Stimulated activated naive CD4-positive, alpha-beta T cell treated with Interleukin-2 at 50 U/mL for 16 hours (primary cell): Measurements from ENCODE around the gene CIROP.
A peak's percentile ranks its signal among the peaks of the same experiment; 100 is the strongest.

Experiments
- DNase-seq: peaks from one replicate; lab custom pipeline; 2025; lab: John Stamatoyannopoulos, UW

Gene CIROP

DNA sequence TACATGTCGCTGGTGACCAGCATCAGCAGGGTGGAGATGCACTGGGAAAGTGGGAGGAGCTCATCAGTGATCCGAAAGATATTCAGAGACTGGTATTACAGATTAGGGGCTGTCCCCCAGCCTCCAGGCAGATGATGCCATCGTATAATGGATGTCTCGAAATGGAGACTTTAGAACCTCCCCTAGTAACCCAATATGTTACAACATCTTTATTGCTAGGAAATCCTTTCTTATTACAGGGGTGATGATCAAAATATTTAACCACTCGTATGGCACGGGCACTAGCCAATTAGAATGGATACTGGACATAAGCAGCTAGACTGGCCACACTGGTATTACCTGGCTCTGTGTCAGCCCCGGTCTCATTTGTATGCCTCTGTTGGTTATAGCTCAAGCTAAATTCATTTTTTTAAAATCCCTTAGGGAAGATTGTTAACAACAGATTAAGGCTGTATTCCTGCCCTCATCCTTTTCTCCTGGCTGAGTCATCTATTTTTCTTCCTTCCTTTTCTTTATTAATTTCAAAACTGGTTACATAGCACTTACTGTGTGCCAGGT, 25.0 kb upstream of the CIROP start:
- no peak for DNase-seq

DNA sequence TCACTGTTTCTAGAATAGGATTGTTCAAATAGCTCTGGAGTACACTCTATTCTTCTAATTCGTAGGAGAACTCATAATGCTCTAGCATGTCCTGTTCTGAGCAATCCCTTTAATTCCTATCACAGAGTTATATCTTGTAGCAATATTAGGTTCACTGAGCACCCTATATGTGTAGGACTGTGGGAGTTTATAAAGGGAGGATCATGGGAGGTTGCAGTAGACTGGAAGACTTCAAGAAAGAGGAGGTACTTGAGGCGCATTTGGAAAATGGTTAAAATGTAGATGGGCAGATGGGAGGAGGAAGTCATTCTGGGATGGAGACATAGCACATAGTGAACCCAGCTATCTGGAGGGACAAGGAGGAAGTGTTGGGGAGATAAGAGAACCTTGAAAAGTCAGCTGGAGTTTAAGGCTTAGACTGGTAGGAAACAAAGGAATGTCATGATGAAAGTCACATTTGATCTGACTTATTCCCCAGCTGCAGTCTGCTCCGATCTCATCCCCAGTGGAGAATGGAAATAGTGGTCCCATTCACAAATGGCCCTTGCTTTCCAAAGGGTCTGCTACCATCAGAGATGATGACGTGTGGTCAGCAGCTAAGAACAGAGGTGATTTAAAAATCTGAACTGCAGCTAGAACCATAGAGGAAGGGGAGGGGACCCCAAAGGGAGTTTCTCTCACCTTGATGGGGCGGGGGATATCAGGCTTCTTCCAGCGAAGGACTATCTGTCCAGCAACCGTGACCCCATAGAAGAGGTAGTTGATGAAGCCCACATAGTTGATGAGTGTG, 24.4 kb upstream of the CIROP start:
- DNase-seq: no peak

DNA sequence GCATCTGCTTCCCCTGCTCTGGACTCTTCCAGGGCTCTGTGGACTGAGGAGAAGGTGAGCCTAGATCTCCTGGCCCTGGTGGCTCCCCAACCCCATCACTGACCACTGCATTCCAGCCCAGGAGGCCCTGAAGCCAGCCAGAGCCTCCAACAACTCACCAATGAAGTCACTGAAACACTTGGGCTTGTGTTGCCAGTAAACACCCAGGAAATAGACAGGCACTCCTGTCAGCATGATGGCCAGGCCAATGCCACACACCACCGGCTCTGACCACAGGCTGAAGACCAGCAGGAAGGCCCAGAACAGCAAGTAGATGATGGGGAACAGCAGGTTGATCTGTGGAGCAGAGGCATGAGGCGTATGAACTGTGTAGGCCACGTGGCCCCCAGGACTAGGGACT, 23.1 kb upstream of the CIROP start:
- DNase-seq: no peak

DNA sequence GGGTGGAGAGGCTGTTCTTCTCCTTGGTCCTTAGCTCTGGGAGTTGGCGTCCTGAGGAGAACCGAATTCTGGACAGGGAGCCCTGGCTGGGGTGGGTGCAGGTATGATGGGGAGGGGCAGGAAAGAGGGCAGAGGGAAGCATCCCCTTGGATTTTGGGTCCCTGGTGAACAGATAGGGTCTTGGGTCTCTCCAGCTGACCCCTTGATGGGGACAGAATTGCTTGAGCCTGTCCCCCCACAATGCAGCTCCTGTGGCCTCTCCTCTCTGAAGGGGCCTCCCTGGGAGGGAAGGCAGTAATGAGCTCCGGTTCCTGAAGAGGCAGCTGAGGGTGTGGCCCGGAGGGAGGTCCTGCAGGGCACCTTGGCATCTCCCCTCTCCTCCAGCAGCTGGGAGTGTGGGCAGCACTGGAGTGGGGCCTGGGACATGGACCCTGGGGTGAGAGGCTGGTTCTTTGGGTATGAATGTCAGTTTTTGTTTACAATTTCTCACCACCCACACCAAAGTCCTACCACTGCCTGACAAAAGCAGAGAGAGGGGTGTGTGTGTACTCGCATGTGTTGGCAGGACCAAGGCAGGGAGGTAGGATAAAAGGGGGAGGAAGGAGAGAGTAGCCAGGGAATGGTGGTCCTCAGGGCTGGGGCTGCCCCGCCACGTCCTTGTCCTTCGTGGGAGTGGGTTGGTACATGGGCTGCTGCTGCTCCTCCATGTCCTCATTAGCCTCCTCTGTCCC, 21.9 kb upstream of the CIROP start:
- no peak for DNase-seq

DNA sequence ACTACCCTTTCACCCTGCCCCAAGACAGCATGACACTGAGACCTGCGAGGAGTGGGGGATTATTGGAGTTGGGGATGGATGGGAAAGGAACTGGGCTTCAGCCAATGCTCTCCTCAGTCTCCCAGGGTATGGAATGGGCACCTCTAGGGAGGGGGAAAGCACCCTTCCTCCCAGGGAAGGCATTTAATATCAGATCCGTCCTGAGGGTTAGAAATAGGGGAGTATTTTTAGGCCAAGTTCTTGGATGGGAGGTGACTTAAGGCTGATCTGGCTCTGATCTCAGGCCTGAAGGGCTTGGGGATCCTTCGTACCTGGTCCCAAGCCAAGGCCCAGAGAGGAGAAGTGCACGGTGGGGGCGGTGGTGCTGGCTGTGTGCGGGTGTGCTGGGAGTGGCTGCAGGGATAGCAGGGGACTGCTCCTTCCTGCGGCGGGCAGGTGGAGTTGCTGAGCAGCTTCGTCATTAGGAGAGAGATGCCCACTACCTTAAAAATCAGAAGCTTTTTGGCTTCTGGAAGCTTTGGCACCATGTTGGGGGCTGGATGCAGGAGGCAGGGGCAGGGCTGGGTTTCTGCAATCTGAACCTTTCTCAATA, 21.2 kb upstream of the CIROP start:
- DNase-seq: no peak

DNA sequence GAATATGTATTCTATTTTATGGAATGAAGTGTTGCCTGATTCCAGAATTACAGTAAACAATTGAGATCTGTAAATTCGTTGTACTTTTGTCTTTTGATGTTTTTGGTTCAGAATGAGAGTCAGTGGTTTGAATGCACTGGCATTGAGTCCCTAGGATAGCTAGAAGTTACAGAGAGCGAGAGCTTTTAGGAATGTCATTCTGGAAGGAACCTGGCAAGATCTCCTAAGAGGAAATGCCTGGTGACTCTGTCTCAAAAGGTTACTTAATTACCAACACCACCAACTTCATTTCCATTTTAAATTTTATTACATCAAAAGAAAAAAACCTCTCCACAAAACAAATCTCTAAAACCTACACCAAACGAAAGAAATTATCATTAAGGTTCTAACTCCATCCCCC, 20.2 kb upstream of the CIROP start:
- no peak for DNase-seq

DNA sequence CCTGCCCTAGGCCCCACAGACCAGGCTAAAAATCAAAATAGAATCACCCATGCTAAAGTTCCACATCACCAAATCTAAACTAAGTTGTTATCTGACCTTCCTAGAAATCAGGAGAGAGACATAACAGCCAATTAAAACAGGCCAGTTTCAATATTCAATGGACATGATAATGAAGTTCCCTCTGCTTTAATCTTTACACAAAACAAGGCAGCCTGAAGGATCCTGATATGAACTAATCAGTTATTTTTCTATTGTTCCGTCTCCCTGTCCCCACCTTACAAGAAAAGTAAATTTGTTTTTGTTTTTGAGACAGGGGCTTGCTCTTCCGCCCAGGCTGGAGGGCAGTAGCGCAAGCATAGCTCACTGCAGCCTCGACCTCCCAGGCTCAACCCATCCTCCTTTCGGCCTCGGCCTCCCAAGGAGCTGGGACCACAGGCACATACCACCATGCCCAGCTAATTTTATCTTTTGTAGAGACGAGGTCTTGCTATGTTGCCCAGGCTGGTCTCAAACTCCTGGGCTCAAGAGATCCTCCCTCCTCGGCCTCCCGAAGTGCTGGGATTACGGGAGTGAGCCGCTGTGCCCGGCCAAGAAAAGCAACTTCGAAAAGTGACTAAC, 19.7 kb upstream of the CIROP start:
- no peak for DNase-seq

DNA sequence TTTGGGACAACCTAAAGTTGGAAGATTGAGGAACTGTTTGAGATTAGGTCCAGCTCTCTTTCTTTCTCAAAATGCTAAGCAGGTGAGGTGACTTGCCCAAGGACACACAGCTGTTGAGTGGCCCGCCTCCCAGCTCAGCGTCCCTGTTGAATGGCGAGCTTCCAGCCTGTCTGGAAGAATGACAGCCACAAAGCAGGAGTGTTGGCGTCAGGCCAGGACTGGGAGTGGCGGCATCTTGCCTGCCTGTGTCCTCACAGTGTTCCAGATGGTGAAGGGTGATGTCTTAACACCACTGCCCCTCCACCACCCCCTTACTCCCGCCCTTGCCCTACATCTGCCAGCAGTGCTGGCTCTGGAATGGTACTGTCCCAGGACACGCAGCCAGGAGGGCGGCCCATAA, 18.6 kb upstream of the CIROP start:
- DNase-seq: no peak

DNA sequence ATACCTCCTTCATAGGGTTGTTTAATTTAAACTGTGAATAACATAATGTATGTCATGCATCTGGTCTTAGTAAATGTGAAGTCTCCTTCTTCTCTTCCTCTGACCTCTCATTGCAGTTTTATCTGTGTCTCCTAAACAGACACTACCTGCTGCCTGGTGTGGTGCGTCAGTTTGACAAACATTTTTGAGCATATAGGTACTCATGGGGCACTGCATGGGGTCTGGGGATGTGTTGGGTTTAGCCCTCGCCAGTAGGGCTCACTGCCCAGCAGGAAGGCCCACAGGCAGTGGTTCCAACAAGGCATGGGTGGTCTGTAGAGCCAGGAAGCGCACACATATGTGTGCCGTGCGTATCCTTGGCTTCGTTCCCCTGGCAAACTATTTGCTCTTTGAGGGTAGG, 17.3 kb upstream of the CIROP start:
- no peak for DNase-seq

DNA sequence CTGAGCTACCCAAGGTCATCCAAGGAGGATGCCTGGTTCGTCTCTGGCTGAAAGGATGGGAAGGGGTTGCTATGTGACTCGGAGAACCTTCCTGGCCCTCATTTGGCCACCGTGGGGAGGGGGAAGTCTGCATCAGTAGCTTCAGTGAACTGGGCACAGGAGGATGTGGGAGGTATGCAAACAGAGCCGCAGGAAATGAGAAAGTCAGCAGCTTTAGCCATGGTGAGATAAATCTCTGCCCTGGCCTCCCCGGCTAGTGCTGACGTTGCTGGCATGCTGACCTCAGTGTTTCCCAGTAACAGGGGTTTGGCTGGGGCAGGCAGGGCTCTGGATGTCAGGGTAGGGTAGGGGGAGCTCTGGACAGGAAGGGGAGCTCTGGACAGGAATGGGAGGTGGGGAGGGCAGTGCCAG, 16.6 kb upstream of the CIROP start:
- DNase-seq: no peak

DNA sequence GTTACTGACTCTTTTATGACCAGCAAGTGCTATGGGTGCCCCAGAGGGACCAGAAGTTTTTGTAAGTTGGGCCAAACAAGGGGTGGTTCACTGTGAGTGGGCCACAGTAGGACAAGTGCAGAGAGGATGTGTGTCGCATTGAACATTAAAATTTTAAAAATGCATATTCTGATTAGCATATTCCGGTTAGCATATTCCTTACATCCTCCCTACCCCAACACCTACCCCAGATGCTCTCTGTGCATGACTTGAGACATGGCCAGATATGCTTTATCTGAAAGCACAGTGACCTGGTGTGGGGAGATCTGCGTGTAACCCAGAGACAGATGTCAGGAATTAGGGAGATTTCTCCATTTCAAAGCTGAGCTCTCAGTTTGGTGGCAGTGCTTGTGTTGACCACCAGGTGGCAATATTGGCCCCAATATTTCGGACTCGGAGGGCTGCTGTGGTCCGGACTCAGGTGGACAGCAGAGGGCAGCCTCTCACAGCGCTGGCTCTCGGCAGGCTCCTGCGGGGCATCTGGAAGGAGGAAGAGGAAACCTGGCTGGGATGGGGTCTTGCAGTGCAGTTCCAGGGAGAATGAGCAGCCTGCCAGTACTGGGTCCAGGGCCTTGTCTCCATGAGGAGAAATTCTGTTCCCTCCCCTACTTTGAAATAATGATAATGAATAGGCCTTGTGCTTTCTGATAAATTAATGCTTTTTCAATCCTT, 15.9 kb upstream of the CIROP start:
- DNase-seq: peak; percentile 72

DNA sequence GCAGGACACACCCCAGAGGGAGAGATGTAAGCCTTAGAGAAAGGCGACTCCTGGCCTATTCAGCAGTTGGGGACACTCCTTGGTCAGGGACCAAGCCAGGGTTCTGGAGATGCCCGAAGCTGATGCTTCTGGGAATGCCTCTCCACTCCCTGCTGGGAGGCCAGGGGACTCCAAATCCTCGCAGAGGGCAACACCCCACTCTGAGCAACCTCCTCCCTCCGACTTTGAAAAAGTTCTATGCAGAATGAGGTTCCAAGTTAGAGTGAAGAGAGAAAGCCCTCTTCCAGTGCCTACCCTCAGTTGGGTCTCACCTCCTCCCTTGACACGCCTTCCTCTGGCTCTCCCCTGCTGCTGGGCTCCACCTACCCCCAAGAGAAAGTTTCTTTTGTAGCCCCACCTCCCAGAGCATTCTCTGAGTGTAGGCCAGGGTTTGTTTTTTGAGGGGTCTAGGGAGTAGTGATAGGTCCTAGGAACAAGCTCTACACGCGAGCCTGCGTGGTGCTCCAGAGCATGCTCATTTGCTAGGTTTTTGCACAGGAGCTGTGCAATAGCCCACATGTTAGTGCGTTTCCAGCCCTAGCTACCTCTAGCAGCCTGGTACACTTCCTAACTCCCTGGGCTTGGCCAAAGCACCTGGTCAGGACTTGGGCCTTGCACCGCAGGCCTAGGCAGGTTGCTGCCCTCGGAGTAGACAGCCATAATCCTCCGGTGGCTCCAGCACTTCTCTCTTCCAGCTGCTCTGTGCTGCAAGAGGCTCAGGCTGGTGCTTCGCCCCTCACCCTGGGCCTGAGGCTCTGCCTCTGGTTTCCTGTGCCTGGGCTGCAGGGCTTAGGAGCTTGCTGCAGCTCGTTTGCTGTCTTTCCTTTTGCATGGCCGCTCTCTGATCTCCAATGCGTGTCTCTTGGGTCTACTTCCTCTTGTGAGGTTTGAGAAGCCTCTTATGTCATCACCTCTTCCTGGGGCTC, 14.9 kb upstream of the CIROP start:
- DNase-seq: peak; percentile 9

DNA sequence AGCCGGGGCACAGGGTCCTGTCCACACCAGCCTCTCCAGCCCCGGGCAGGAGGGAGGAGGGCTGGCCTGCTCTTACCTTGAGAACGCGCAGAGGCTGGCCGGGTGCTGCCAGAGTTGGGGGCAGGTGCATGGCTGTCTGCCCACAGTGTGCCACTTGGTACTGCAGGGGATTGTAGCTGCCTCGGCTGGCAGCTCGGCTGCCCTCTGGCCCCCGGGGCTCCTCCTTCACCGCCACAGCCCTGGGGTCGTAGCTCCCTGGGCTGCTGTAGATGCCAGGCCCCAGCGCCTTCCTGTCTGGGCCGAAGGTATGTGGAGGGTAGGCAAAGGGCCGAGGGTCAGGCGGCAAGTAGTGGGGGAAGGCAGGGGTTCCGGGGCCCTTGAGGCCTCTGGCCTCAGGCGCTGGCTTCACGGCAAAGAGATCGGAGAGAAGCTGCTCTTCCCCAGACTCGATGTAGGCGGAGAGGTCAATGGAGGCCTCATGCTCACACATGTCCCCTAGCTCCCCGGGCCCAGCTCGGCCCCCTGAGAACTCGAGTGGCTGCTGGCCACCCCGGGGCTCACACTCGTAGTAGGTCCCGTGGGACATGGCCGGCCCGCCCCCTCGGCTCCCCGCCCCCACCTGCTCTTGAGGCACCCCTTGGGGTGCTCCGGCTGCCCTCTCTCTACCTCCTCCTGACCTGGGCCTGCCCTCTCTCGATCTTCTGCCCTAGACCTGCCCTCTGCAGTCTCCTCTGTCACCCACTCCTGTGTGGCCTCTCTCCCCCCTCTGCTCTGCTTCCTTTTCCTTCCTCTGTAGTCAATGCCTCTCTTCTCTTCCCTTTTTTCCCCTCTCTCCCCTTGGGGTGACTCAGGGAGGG, 13.9 kb upstream of the CIROP start, which contains the start of gene CEBPE:
CEBPE (minus strand) TSS at position 750 of the 857 bp plus-strand sequence; CDS start at position 586, 164 bp downstream.
- no peak for DNase-seq

DNA sequence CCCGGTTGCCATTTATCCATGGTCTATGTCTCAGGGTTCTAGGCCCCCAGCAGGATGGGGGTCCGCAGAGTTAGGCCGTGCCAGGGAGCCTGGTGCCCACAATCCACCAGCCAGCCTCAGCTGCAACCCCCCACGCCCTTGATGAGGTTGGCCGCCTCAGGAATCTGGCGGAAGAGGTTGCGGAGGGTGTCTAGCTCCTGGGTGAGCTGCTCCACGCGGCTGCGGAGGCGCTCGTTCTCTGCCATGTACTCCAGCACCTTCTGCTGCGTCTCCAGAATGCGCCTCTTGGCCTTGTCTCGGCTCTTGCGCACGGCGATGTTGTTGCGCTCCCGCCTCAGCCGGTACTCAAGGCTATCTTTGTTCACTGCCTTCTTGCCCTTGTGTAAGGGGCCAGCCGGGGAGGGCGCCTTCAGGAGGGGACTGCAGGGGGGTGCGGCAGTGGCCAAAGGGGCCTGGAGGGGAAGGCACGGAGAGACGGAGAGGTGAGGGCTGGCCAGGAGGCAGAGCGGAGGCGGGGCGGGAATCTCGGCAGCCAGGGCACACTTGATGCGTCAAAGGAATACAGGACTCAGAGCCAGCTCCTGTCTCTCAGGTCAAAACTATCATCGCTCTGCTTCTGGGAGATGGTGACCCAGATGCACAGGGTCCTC, 12.7 kb upstream of the CIROP start:
- DNase-seq: no peak

DNA sequence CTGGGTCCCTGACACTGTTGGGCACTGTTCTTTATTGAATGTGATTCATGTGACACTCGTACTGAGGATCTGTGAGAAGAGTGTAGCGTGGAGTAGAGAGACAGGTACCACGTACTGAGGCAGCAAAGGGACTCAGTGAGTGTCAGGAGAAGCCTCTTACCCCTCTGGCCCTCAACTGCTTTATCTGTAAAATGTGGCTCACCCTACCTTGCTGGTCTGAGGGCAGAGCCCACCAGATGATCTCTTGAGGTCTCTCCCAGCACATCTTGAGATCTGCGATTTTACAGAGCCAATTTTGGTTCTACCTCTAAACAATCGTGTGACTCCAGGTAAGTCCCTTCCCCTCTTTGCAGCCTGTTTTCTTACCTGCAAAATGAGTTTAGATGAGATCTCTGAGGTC, 11.1 kb upstream of the CIROP start:
- DNase-seq: no peak

DNA sequence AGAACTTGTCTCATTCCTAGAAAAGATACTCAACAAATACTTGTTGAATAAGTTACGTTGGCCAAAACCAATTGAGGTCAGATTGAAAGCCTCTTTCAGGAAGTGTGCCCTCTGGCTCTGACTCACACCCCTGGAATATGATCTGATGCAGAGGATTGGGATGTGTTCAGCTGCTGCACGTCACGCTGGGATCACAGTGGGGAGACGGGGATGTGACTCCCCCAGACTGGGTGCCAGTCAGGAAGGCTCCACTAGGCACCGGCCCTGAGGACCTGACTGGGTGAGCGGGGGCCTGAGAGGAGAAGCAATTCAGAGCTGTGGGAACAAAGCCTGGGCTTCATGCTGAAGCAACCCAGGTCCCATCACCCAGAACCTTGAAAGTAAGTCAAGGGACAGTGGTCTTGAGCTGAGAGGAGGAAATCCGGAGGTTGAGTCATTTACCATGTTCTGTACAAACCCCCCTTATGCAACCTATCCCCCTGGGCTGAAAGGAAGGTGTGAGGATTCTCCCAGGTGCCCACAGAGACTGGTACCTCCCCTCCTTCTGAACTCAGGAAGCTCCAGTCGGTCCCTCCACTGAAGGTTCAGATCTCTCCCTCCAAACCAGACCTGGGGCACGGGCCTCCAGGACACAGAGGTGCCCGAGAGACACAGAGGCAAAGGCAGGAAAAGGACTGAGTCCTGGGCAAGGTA, 10.4 kb upstream of the CIROP start:
- no peak for DNase-seq

DNA sequence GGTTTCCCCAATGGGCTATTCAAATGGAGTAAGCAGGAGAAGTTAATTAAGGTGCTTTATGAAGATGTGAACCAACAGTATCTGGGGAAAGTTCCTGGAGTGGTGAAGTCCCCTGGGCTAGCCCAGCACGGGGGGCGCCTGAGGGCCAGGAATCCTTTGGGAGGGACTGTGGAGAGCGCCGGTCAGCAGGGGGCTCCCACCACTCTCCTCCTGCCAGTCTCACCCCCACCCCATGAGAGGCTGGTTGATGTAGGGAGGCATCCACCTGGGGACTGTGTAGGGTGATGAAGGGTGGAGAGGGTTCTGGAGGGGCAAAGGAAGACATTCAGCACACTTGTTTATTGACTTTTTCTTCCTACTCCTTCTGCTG, 9.9 kb upstream of the CIROP start:
- DNase-seq: no peak

DNA sequence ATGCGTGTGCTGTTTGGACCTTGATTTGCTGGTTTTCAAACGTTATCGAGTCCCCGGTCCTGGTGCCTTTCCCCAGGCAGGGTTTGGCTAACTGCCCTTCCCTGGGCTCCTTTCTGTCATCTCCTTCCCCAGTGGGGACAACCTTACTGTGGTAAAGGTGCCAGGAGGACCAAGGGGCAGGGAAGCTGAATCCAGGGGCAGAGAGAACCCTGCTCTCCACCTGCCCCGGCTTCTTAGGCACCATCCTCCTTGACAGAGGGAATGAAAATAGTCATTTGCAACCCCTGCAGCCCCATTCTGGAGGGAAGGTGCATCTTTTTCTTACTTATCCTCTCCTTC, 9.3 kb upstream of the CIROP start:
- no peak for DNase-seq
